T-cell (primary cell): ENCODE measurements around the gene ABHD12. TPM values are rescaled to one million over a fixed set of nuclear protein-coding genes. Genes with fewer than 3 reads are reported as not detected.

Experiments
- ATAC-seq, 4 experiments: fragments of 200-7000 bp in 3 of 4; fragments of 150-1000 bp in 1 of 4; cut with Tn5 transposase; replicated peaks in 1 of 4; 1 replicate in 3 of 4; 2 replicates in 1 of 4; pipeline ENCODE4 v1.10.0; 2021; ENCODE audit warnings: moderate library complexity in 3 of 4, mild to moderate bottlenecking in 2 of 4, moderate number of reproducible peaks in 1 of 4
- CTCF ChIA-PET, 2 donors: fragments of 300-600 bp; sonication (Branson Sonifier 250); formaldehyde crosslinking; loops; one replicate each; lab custom pipeline; 2022; ENCODE audit warnings: antibody characterized with exemption in 2 of 2; lab: Charles Lee
- POLR2A ChIA-PET, 2 donors: fragments of 300-600 bp; sonication (Branson Sonifier 250); formaldehyde crosslinking; loops; one replicate each; lab custom pipeline; 2022; ENCODE audit warnings: antibody characterized with exemption in 2 of 2; lab: Charles Lee
- DNase-seq, 35 experiments: peaks; one replicate each; pipeline versions ENCODE4 v3.0.0 to v3.0.0-alpha.2; 2013 to 2023
- H3K27ac ChIP-seq: one replicate; pipeline ENCODE4 v1.5.1; 2013; ENCODE audit warnings: low read length
- H3K27me3 ChIP-seq, 2 experiments: replicated peaks in 1 of 2; 1 replicate in 1 of 2; 2 replicates in 1 of 2; pipeline versions ENCODE4 v1.6.1 to v1.7.0; 2013; ENCODE audit warnings: low read length in 1 of 2, mixed read lengths in 1 of 2; ENCODE audit not compliant: control insufficient read depth in 2 of 2, insufficient read depth in 2 of 2; ENCODE audit errors: extremely low read depth in 1 of 2
- H3K36me3 ChIP-seq, 2 donors: 1 replicate in 1 of 2; 2 replicates in 1 of 2; pipeline versions ENCODE4 v1.6.1 to v1.7.0; 2013; ENCODE audit warnings: low read length in 1 of 2; ENCODE audit not compliant: control insufficient read depth in 2 of 2, insufficient read depth in 1 of 2; ENCODE audit errors: extremely low read depth in 1 of 2
- H3K4me1 ChIP-seq, 2 experiments: 1 replicate in 1 of 2; 2 replicates in 1 of 2; pipeline versions ENCODE4 v1.6.1 to v1.7.0; 2013; ENCODE audit warnings: low read length in 2 of 2, mixed read lengths in 1 of 2; ENCODE audit not compliant: insufficient read depth in 2 of 2, control insufficient read depth in 1 of 2; ENCODE audit errors: extremely low read depth in 1 of 2
- H3K4me3 ChIP-seq, 2 donors: 1 replicate in 1 of 2; 2 replicates in 1 of 2; pipeline versions ENCODE4 v1.5.1 to v1.7.0; 2013; ENCODE audit warnings: mild to moderate bottlenecking in 2 of 2, low read length in 1 of 2, moderate library complexity in 1 of 2; ENCODE audit not compliant: control insufficient read depth in 1 of 2; ENCODE audit errors: extremely low read depth in 1 of 2
- H3K9me3 ChIP-seq: 2 replicates; pipeline ENCODE4 v1.7.0; 2013
- H3K27ac Mint-ChIP-seq, 2 donors: one replicate each; pipeline ENCODE4 v1.8.0; 2020 to 2021; ENCODE audit warnings: mild to moderate bottlenecking in 2 of 2, mixed read lengths in 2 of 2
- H3K27me3 Mint-ChIP-seq, 2 donors: one replicate each; pipeline ENCODE4 v1.8.0; 2021 to 2022; ENCODE audit warnings: mixed read lengths in 2 of 2
- H3K36me3 Mint-ChIP-seq: one replicate; pipeline ENCODE4 v1.8.0; 2021; ENCODE audit warnings: mixed read lengths
- H3K4me1 Mint-ChIP-seq, 3 donors: one replicate each; pipeline ENCODE4 v1.8.0; 2020 to 2022; ENCODE audit warnings: mixed read lengths in 3 of 3, mild to moderate bottlenecking in 1 of 3
- H3K4me3 Mint-ChIP-seq, 3 donors: one replicate each; pipeline ENCODE4 v1.8.0; 2020 to 2022; ENCODE audit warnings: mild to moderate bottlenecking in 3 of 3, mixed read lengths in 3 of 3, moderate library complexity in 3 of 3
- H3K9me3 Mint-ChIP-seq, 3 donors: one replicate each; pipeline ENCODE4 v1.8.0; 2020 to 2022; ENCODE audit warnings: mixed read lengths in 3 of 3
- WGBS: methylation state at CpG from one replicate; pipeline ENCODE4 v1.1.5; 2013; ENCODE audit warnings: missing lambda C conversion rate; ENCODE audit not compliant: insufficient coverage; 5-methylcytosine and 5-hydroxymethylcytosine counted together
- total RNA-seq, 35 experiments: library from RNA in 6 of 35; stranded (reverse) in 6 of 35; fragments of 120-200 nt in 1 of 35; gene quantifications; one replicate each; pipeline versions ENCODE4 v1.2.1 to v1.2.4 and lab custom pipeline; 2013 to 2026

The ABHD12 gene
- total RNA-seq, 5 donors from 2014 or later (not counting 1 experiment from before 2014, with no cell fraction given) = 19.5 to 27.7 (median 22.1) TPM

DNA sequence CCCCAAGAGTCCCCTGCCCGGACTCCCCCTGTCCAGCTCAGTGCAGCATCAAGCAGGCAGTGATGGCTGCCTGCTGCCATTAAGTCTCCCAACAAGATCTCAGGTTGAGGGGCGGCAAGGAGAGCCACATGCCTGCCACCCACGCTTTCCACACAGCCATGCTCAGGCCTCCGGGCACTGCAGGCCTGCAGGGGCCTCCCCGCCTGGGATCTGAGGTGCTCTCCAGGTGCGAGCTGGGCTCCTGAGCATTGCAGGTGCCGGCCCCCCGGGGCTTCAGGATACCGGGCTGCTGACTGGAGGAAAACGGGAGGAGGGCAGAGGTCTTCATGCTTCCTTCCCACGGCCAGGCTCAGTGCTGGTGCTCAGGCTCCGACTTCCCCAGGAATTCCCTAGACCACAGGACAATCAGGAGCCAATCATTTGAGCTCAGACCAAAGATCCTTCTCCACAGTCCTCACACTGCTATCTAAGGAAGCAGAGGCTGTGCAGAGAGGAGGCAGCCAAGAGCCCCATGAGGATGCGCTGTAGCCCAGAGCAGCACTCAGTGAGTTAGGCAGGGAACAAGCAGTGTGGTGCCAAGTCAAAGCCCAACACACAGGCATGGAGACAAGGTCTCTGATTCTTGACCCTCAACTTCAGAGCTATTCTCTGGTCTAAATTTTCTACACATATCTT is 90.0 kb downstream of the ABHD12 start:
- H3K27me3 Mint-ChIP-seq = no peaks in the 10 kb centered on the region
- WGBS = 97% methylated on average over 6 of the region's 13 CpGs

DNA sequence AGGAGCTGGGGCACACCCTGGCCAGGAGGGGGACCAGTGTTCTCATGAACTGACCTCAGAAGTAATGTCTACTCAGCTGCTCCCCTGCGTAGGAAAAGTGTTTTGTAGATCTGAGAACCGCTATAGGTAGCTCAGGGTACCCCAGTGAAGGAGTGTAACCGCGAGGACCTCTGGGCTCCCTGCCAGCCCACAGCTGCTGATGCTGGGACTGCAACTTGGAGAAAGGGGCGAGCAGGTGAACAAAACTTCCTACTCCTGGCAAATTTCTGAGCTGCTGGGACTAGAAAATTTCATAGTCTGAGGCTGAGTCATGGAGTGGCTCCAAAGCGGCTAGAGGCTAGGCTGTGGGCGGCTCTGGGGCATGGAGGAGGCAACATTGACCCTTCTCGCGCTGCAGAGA is 90.8 kb downstream of the ABHD12 start:
- H3K36me3 Mint-ChIP-seq = no peaks in the 10 kb centered on the region
- Histone ChIP-seq H3K36me3 (peaks cover 15 to 30% of the 10 kb centered on the region in 2 donors), H3K4me1 (peaks cover 0 to under 1% of the 10 kb centered on the region in 2 experiments), H3K9me3 (no peaks in the 10 kb centered on the region), H3K4me3 (no peak overlapping the region), H3K27me3 (no peaks in the 10 kb centered on the region), H3K27ac (no peak overlapping the region)
- ChIA-PET POLR2A (no interaction called here), CTCF (interaction anchor here in 1 of 2 donors (0.7 kb wide), 1 partner anchor 101 kb away, joined by 3 read pairs; no protein-coding TSS in a partner anchor)
- no peak overlapping the region for H3K4me3 Mint-ChIP-seq
- ATAC-seq (no peak), DNase-seq (no peak)
- H3K9me3 Mint-ChIP-seq = no peaks in the 10 kb centered on the region
- no peak overlapping the region for H3K27ac Mint-ChIP-seq
- H3K27me3 Mint-ChIP-seq = no peaks in the 10 kb centered on the region
- peaks cover 0 to 4% (median 0%) of the 10 kb centered on the region in 3 donors for H3K4me1 Mint-ChIP-seq
- 94% methylated on average over 9 of the region's 9 CpGs for WGBS

More for the DNA sequence above, 90.0 kb downstream of the ABHD12 start:
- no peak overlapping the region for H3K4me3 ChIP-seq
- ATAC-seq (no peak), DNase-seq (no peak)
- Mint-ChIP-seq H3K4me3 (no peak overlapping the region), H3K4me1 (peaks cover 0 to 4% (median 0%) of the 10 kb centered on the region in 3 donors), H3K9me3 (no peaks in the 10 kb centered on the region), H3K36me3 (no peaks in the 10 kb centered on the region), H3K27ac (no peak overlapping the region)
- no peak overlapping the region for H3K27ac ChIP-seq
- H3K27me3 ChIP-seq = no peaks in the 10 kb centered on the region
- H3K9me3 ChIP-seq = no peaks in the 10 kb centered on the region
- CTCF ChIA-PET = interaction anchor here in 1 of 2 donors (0.5 to 0.6 kb wide), 2 partner anchors 50 to 101 kb away, joined by 3 to 9 read pairs; no protein-coding TSS in a partner anchor
- POLR2A ChIA-PET = no interaction called here
- H3K4me1 ChIP-seq = no peaks in the 10 kb centered on the region
- H3K36me3 ChIP-seq = peaks cover 14 to 30% of the 10 kb centered on the region in 2 donors

DNA sequence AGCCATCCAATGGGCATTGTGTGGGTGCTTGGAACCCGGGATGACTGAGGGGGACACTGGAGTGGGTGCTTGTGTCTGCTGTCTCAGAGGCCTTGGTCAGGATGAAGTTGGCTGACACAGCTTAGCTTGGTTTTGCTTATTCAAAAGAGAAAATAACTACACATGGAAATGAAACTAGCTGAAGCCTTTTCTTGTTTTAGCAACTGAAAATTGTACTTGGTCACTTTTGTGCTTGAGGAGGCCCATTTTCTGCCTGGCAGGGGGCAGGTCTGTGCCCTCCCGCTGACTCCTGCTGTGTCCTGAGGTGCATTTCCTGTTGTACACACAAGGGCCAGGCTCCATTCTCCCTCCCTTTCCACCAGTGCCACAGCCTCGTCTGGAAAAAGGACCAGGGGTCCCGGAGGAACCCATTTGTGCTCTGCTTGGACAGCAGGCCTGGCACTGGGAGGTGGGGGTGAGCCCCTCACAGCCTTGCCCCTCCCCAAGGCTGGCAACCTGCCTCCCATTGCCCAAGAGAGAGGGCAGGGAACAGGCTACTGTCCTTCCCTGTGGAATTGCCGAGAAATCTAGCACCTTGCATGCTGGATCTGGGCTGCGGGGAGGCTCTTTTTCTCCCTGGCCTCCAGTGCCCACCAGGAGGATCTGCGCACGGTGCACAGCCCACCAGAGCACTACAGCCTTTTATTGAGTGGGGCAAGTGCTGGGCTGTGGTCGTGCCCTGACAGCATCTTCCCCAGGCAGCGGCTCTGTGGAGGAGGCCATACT is 93.3 kb downstream of the ABHD12 start:
- no peak overlapping the region for H3K27ac ChIP-seq
- DNase-seq = no peak
- peaks cover 0 to 7% of the 10 kb centered on the region in 2 experiments for H3K4me1 ChIP-seq
- H3K9me3 ChIP-seq = no peaks in the 10 kb centered on the region
- no peak overlapping the region for H3K4me3 ChIP-seq
- ChIA-PET POLR2A (no interaction called here), CTCF (no interaction called here)
- H3K4me3 Mint-ChIP-seq = no peak overlapping the region
- WGBS = 94% methylated on average over 2 of the region's 10 CpGs
- H3K36me3 Mint-ChIP-seq = peaks cover 7% of the 10 kb centered on the region
- no peak for ATAC-seq
- H3K36me3 ChIP-seq = peaks cover 12 to 26% of the 10 kb centered on the region in 2 donors
- H3K9me3 Mint-ChIP-seq = no peaks in the 10 kb centered on the region
- H3K4me1 Mint-ChIP-seq = peaks cover 0 to 6% (median 4%) of the 10 kb centered on the region in 3 donors
- no peak overlapping the region for H3K27ac Mint-ChIP-seq
- no peaks in the 10 kb centered on the region for H3K27me3 Mint-ChIP-seq
- no peaks in the 10 kb centered on the region for H3K27me3 ChIP-seq

DNA sequence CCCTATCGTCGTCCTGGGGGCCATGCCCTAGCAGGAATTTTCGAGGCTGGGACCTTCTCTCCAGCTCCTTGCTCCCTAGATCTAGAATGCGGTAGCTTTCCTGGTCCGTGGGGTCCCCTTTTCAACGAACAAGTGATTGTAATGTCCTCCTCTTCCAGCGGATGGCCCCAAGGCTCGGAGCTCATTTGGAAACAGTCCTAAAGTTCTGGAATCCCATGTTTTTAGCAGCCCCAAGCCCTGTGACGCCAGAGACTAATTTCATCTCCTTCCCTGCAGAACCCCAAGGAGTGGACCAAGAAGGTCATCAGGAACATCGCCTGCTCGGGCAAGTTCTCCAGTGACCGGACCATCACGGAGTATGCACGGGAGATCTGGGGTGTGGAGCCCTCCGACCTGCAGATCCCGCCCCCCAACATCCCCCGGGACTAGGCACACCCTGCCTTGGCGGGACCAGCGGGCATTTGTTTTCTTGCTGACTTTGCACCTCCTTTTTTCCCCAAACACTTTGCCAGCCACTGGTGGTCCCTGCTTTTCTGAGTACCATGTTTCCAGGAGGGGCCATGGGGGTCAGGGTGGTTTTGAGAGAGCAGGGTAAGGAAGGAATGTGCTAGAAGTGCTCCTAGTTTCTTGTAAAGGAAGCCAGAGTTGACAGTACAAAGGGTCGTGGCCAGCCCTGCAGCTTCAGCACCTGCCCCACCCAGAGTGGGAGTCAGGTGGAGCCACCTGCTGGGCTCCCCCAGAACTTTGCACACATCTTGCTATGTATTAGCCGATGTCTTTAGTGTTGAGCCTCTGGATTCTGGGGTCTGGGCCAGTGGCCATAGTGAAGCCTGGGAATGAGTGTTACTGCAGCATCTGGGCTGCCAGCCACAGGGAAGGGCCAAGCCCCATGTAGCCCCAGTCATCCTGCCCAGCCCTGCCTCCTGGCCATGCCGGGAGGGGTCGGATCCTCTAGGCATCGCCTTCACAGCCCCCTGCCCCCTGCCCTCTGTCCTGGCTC is 94.2 kb downstream of the ABHD12 start:
- Mint-ChIP-seq H3K27me3 (no peaks in the 10 kb centered on the region), H3K4me3 (no peak overlapping the region), H3K27ac (no peak overlapping the region), H3K9me3 (no peaks in the 10 kb centered on the region), H3K36me3 (peaks cover 11% of the 10 kb centered on the region), H3K4me1 (peaks cover 0 to 6% (median 4%) of the 10 kb centered on the region in 3 donors)
- 93% methylated on average over 18 of the region's 24 CpGs for WGBS
- Histone ChIP-seq H3K27ac (no peak overlapping the region), H3K27me3 (no peaks in the 10 kb centered on the region), H3K9me3 (no peaks in the 10 kb centered on the region), H3K4me3 (no peak overlapping the region), H3K4me1 (peaks cover 0 to 7% of the 10 kb centered on the region in 2 experiments), H3K36me3 (peaks cover 20 to 26% of the 10 kb centered on the region in 2 donors)
- CTCF ChIA-PET = interaction anchor here in 1 of 2 donors (2.8 kb wide), 1 partner anchor 103 kb away, joined by 6 read pairs; no protein-coding TSS in a partner anchor
- POLR2A ChIA-PET = no interaction called here
- ATAC-seq = peak in 2 of 4 experiments; percentile 21 to 34
- DNase-seq = peak in 20 of 35 experiments; percentile 14 to 42 (median 24)

DNA sequence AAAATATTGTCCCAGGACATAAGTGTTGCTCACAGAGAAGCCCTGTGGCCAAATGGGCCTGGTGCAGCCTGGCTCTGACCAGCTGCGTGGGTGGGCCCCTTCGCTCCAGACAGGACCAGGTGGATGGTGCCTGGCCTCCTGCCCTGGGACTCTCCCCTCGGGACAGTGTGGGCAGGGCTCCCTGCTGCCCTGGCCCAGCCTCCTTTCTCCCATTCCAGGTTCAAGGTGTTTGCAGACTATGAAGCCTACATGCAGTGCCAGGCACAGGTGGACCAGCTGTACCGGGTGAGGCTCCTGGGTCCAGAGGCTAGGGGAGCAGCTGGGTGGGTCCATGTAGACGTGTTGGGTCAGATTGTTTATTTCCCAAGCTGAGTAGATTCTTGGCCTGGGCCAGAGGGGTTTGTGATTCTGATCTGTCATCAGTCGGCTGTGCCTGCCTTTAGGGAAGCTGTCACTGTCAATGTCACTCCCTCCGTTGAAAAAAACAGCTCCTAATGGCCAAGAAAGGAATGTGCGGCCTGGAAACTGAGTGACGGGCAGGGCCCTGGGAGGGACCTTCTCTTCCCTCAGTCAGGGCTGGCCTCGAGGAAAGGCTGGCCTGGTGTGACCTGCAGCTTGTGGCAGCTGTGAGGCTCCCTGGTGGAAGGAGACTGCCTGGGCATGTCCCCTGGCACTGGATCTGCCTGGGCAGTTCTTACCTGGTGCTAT is 95.1 kb downstream of the ABHD12 start:
- WGBS = 95% methylated on average over 9 of the region's 10 CpGs
- ATAC-seq = no peak

More for the DNA sequence above, 95.1 kb downstream of the ABHD12 start:
- H3K27ac Mint-ChIP-seq = no peak overlapping the region
- no peak overlapping the region for H3K4me3 Mint-ChIP-seq
- H3K27ac ChIP-seq = no peak overlapping the region
- H3K9me3 ChIP-seq = no peaks in the 10 kb centered on the region
- H3K27me3 Mint-ChIP-seq = no peaks in the 10 kb centered on the region
- H3K4me3 ChIP-seq = no peak overlapping the region
- CTCF ChIA-PET = interaction anchor here (0.5 to 2.8 kb wide), 4 partner anchors 67 to 1132 kb away, joined by 3 to 6 read pairs (median 4); no protein-coding TSS in a partner anchor
- POLR2A ChIA-PET = interaction anchor here in 1 of 2 donors (0.7 kb wide), 1 partner anchor 119 kb away, joined by 3 read pairs; no protein-coding TSS in a partner anchor
- H3K9me3 Mint-ChIP-seq = no peaks in the 10 kb centered on the region
- DNase-seq = no peak
- H3K4me1 Mint-ChIP-seq = peaks cover 0 to 6% (median 4%) of the 10 kb centered on the region in 3 donors
- peaks cover 12% of the 10 kb centered on the region for H3K36me3 Mint-ChIP-seq
- no peaks in the 10 kb centered on the region for H3K27me3 ChIP-seq
- H3K4me1 ChIP-seq = peaks cover 0 to 7% of the 10 kb centered on the region in 2 experiments
- peaks cover 22 to 28% of the 10 kb centered on the region in 2 donors for H3K36me3 ChIP-seq
